GM18508 (cell line): Measurements from ENCODE around the gene ASIC2.

Experiments used
- ATAC-seq: cut with Tn5 transposase; IDR thresholded peaks from one replicate; pipeline ENCODE4 v1.9.1; 2021; ENCODE audit warnings: moderate number of reproducible peaks; ENCODE audit not compliant: insufficient read depth, unreplicated experiment

Gene ASIC2

GRCh38 chr17:33044771-33045170, 248.3 kb downstream of the ASIC2 start:
- no peak for ATAC-seq

GRCh38 chr17:33040461-33040860, 252.6 kb downstream of the ASIC2 start:
- ATAC-seq = no peak

GRCh38 chr17:33039874-33040273, 253.2 kb downstream of the ASIC2 start:
- no peak for ATAC-seq

DNA sequence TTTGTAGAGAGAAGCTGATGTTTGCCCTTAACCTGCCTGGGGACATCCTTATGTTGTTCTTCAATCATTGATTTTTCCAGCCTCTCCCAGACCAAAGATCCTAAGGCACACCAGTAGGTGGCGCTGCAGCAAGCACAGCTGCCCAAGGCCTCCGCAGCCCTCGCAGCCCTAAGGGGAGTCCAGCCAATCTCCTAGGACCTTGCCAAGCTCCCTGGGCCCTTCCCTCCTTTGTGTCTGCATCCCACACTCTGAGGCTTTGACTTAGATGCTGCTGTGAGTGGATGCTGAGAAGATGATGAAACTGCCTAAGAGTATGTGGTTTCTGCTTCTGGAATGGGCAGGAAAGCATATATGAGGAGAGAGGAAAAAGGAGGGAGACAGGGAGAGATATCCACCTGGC, 254.4 kb downstream of the ASIC2 start:
- no peak for ATAC-seq

DNA sequence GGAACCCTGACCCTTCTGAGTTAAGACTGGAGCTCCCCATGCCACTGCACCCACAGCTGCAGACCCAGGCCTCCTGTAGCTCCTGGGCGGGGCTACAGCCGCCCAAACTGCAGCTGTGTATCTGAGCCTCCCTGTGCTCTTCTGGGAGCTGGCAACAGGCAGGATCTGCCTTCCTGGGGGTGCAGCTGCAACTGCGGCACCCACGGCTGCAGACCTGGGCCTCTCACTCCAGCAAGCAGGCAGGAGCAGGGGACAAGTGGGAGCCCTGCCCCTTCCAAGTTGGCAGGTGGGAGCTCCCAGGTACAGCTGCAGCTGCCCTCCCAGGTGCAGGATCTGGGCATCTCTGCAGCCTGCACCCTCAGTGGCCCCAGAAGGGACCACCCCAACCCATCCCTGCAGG, 259.9 kb downstream of the ASIC2 start:
- ATAC-seq = no peak

- ATAC-seq = no peak
These were observed 264.3 kb downstream of the ASIC2 start for GRCh38 chr17:33028778-33029177.

GRCh38 chr17:33028061-33028460, 265.0 kb downstream of the ASIC2 start:
- no peak for ATAC-seq

DNA sequence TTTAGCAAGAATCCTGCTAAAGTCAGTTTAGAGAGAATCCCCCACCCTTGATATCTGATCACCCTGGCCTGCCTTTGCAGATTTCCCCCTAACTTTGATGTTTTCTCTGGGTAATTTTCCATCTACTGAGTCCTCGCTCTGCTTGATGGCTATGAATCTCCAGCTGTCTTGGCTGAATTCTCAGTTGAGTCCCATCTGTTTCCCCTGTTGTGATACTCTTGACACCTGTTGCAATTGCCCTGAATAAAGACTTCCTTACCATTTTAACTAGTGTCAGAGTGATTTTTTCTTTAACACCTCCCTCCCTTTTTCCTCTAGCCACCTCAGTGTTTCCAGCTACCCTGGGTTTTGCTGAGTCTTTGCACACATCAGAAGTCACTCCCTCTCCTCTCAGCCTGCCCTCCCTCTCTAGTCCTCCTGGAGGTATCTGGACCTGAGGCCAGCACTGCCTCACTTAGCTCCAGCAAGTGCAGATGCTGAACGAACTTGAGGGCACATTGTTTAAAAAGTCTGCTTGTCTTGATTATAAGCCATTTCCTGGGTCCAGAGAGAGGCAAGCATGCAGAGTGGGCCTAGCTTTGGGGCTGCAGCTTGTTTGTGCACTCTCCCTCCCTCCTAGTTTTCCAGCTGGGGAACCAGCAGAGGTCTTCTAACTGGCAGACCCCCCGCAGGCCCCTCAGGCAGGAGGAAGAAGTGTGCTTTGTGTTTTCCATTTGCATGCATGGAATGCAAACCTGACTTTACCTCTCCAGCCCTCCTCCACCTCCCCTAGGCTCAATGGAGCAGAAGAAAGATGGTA, 268.2 kb downstream of the ASIC2 start:
- no peak for ATAC-seq

DNA sequence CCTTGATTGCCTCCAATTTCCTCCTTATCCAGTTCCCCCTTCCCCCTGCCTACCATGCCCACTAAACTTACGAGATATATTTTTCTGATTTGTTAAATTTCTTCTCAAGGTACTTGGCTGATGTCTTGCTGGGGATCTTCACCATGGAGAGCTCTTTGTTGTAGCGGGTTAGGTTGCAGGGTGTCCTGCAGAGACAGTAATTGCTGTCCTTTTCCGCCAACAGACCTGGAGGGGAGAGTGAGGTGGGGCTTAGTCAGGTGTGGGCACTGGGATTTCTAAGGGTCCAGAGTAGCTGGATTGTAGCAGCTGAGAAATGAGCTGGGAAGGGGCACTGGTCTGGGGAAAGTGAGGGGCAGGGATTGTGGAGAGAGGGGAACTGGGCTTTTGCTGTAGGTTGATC, 269.3 kb downstream of the ASIC2 start:
- no peak for ATAC-seq

DNA sequence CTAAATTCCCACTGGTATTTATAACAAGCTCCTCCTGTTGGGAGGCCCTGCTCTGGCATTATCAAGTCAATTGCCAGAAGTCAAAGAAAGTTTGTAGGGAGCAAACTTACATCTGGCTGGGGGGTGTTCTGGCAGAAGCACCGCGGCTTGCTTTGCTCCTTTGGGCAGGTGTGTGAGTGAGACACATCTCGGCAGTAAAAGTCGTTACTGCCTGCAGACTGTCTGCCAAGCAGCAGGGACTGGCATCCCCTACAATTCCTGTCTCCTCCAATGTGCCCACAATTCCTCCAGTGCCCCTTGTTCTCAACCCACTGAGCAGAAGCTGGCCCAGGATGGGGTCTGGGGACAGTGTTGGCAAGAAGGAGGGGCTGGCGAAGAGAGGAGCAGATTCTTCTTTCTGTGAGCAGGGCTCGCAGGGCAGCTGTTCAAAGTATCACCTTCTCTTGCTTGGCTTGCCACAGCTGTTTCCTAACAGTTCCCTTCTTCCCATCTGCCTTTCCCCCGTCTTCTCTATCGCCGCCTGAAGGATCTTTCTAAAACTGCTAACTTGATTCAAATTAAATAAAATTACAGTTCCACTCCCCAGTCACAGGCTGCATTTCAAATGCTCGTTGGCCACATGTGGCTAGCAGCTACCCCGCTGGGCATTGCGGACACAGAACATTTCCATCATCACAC, 271.2 kb downstream of the ASIC2 start:
- ATAC-seq = no peak

DNA sequence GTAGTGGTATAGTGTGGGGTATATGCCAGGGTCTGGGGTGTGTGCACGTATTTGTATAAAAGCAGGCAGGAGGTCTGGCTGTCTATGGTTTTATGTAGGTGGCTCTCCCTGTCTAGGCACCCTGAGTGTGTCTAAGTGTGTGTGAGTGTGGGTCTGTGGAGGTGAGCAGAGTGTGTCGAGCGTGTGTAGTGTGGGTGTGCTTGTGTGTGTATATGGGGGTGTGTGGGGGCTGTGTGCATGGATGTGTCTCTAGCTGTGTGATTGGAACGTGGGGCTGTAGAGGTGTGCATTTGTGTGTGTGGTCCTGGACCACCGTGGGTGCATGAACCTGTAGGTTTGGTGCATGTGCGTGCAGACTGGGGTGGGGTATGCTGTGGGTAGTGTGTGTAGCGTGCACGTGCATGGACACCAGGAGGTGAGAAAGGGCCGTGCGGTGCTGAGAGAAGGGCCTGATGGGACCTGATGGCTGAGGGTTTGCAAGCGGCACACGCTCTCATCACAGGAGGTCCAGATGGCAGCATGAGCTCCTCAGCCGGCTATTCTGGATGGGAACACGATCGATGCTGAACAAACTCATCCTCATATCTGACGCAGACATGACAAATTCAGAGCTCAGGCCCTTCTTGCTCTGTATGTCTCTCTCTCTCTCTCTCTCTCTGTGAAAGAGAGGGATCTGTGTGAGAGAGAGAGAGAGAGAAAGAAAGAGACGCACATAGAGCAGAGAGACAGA, 273.8 kb downstream of the ASIC2 start:
- ATAC-seq = no peak

DNA sequence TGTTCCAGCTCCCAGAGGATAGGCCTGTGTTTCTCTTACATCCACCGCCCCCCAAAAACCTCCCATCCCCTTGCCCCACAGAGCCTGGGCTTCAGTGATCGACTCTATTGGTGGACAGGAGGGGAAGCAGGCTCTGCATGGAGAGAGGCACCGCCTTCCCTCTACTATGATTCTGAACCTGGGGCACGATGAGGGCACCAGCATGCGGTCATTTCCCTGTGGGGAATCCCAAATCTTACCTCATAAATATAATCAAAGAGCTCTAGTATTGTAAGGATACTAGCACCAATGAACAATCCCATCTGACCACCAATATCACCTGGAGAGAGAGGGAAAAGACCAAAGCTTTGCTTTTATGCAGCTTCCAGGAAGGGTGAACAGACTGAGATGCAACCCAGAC, 275.7 kb downstream of the ASIC2 start:
- no peak for ATAC-seq

- no peak for ATAC-seq
These were observed 276.2 kb downstream of the ASIC2 start for GRCh38 chr17:33016920-33017319.

- ATAC-seq = no peak
These were observed 277.3 kb downstream of the ASIC2 start for GRCh38 chr17:33015716-33016346.

- no peak for ATAC-seq
These were observed 278.3 kb downstream of the ASIC2 start for GRCh38 chr17:33014751-33015150.

- no peak for ATAC-seq
These were observed 279.3 kb downstream of the ASIC2 start for GRCh38 chr17:33013596-33014375.

GRCh38 chr17:33012522-33013033, 280.5 kb downstream of the ASIC2 start:
- no peak for ATAC-seq

- ATAC-seq = no peak
These were observed 283.5 kb downstream of the ASIC2 start for GRCh38 chr17:33009636-33010035.

DNA sequence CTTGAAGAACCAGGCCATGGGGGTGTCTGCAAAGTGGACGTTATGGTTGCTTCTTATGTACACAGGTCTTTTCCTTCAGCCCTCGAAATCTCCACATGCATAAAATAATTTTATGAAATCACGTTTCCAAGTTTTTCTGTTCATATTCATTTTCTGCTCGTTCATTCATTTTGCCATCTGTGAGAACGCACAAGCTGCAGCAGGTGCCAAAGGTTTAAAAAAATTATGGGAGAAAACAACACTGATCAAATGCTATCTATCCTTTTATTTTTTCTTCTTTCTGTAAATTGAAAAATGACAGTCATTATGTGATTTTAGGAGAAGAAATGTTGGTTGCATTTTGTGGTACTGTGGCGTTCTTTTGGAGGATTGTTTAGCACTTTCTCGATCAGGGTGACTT, 285.9 kb downstream of the ASIC2 start:
- ATAC-seq = no peak

- ATAC-seq = no peak
These were observed 290.8 kb downstream of the ASIC2 start for GRCh38 chr17:33002246-33002645.
